Vagina (tissue), 2 donors: ENCODE data around the gene PRDM15. TPM values are rescaled to one million over a fixed set of nuclear protein-coding genes. Genes with fewer than 3 reads are reported as not detected.
A peak's percentile ranks its signal among the peaks of the same experiment; 100 is the strongest.

Source experiments
- DNase-seq, 2 donors: peaks; one replicate each; pipeline ENCODE4 v3.0.0-alpha.2; 2017; ENCODE audit errors: extremely low spot score in 2 of 2
- H3K27ac ChIP-seq: fragments of 200-600 bp; sonication (generic); one replicate; pipeline ENCODE4 v1.5.1; 2019
- H3K27me3 ChIP-seq: fragments of 200-600 bp; sonication (generic); one replicate; pipeline ENCODE4 v1.5.1; 2019
- H3K36me3 ChIP-seq, 2 donors: fragments of 200-600 bp; sonication (generic); one replicate each; pipeline ENCODE4 v1.5.1; 2017 to 2019
- H3K4me1 ChIP-seq: fragments of 200-600 bp; sonication (generic); one replicate; pipeline ENCODE4 v1.5.1; 2019
- H3K4me3 ChIP-seq, 2 donors: fragments of 200-600 bp; sonication (generic); 1 replicate in 1 of 2; 2 replicates in 1 of 2; pipeline ENCODE4 v1.5.1; 2016 to 2019
- H3K9me3 ChIP-seq: fragments of 200-600 bp; sonication (generic); one replicate; pipeline ENCODE4 v1.5.1; 2019
- POLR2A ChIP-seq, 2 donors: fragments of 450-650 bp; IDR thresholded peaks; one replicate each; pipeline ENCODE4 v1.6.1; 2017; ENCODE audit warnings: antibody characterized with exemption in 2 of 2, mild to moderate bottlenecking in 2 of 2, moderate library complexity in 2 of 2
- POLR2AphosphoS5 ChIP-seq, 2 donors: sonication (generic); formaldehyde crosslinking; IDR thresholded peaks; one replicate each; pipeline ENCODE4 v1.9.0; 2017; ENCODE audit warnings: antibody characterized with exemption in 2 of 2, mild to moderate bottlenecking in 2 of 2, low read depth in 1 of 2; ENCODE audit not compliant: insufficient read depth in 1 of 2
- intact Hi-C: fragments of 100-400 bp; cut with DNase I; formaldehyde crosslinking; loops from one replicate; pipeline ENCODE4 v1.15.1; 2023
- total RNA-seq: library from RNA; depleted of rRNA; stranded (reverse); fragments of >200 nt; gene quantifications from one replicate; pipeline ENCODE4 v1.2.3, GENCODE V29; 2016
- TF ChIP-seq, protein P1 (sequence below), 3 experiments: fragments of 450-650 bp in 2 of 3; fragments of 200-600 bp in 1 of 3; sonication (generic) in 1 of 3; IDR thresholded peaks; one replicate each; pipeline ENCODE4 v1.5.1; 2017 to 2019; ENCODE audit warnings: antibody characterized with exemption in 3 of 3, mild to moderate bottlenecking in 2 of 3, moderate library complexity in 2 of 3

Gene PRDM15
- total RNA-seq, 1 donor from 2014 or later = 31.2 TPM

- Histone ChIP-seq H3K4me3 (peak within 1 kb of the TSS; percentile 33 to 59), H3K36me3 (no peaks in the 10 kb centered on the region), H3K27me3 (peaks cover 29% of the 10 kb centered on the region), H3K27ac (peak within 1 kb of the TSS; percentile 88), H3K9me3 (no peaks in the 10 kb centered on the region), H3K4me1 (peaks cover 39% of the 10 kb centered on the region)
- DNase-seq = no peak
- TF ChIP-seq POLR2A (IDR thresholded peaks at IDR 0.05) (peak in 1 of 2 donors; percentile 28), POLR2AphosphoS5 (IDR thresholded peaks at IDR 0.05; ENCODE audit: insufficient read depth in 1 of 2, low read depth in 1 of 2) (peak in 1 of 2 donors; percentile 71)
- TF ChIP-seq, protein P1, sequence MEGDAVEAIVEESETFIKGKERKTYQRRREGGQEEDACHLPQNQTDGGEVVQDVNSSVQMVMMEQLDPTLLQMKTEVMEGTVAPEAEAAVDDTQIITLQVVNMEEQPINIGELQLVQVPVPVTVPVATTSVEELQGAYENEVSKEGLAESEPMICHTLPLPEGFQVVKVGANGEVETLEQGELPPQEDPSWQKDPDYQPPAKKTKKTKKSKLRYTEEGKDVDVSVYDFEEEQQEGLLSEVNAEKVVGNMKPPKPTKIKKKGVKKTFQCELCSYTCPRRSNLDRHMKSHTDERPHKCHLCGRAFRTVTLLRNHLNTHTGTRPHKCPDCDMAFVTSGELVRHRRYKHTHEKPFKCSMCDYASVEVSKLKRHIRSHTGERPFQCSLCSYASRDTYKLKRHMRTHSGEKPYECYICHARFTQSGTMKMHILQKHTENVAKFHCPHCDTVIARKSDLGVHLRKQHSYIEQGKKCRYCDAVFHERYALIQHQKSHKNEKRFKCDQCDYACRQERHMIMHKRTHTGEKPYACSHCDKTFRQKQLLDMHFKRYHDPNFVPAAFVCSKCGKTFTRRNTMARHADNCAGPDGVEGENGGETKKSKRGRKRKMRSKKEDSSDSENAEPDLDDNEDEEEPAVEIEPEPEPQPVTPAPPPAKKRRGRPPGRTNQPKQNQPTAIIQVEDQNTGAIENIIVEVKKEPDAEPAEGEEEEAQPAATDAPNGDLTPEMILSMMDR (IDR thresholded peaks at IDR 0.05) = no peak
- intact Hi-C loops = no loop called here
These were observed 112.1 kb downstream of the PRDM15 start, which contains the start of gene RIPK4 for GRCh38 chr21:41766883-41767605. Gene RIPK4, minus strand, starts transcription at chr21:41767052. Its CDS starts 11 bp downstream, at chr21:41767041.

GRCh38 chr21:41765973-41766882 is 112.9 kb downstream of the PRDM15 start:
- TF ChIP-seq POLR2AphosphoS5 (IDR thresholded peaks at IDR 0.05; ENCODE audit: insufficient read depth in 1 of 2, low read depth in 1 of 2) = no peak
- TF ChIP-seq, protein P1 (IDR thresholded peaks at IDR 0.05) = no peak
- no peak for TF ChIP-seq POLR2A (IDR thresholded peaks at IDR 0.05)
- Histone ChIP-seq H3K4me3 (peak overlapping the region; percentile 33 to 59), H3K9me3 (no peaks in the 10 kb centered on the region), H3K36me3 (no peaks in the 10 kb centered on the region), H3K27me3 (peaks cover 29% of the 10 kb centered on the region), H3K4me1 (peaks cover 47% of the 10 kb centered on the region), H3K27ac (peak overlapping the region; percentile 88)
- intact Hi-C loops = no loop called here
- DNase-seq = no peak

- H3K4me3 ChIP-seq = peak overlapping the region; percentile 33 to 59
- H3K9me3 ChIP-seq = no peaks in the 10 kb centered on the region
- no peak for DNase-seq
- no peak for TF ChIP-seq POLR2AphosphoS5 (IDR thresholded peaks at IDR 0.05; ENCODE audit: insufficient read depth in 1 of 2, low read depth in 1 of 2)
- no peak for TF ChIP-seq POLR2A (IDR thresholded peaks at IDR 0.05)
- TF ChIP-seq, protein P1 (IDR thresholded peaks at IDR 0.05) = no peak
- H3K4me1 ChIP-seq = peaks cover 52% of the 10 kb centered on the region
- H3K27ac ChIP-seq = peak overlapping the region; percentile 88
- peaks cover 29% of the 10 kb centered on the region for H3K27me3 ChIP-seq
- intact Hi-C loops = no loop called here
- no peaks in the 10 kb centered on the region for H3K36me3 ChIP-seq
These were observed 113.7 kb downstream of the PRDM15 start for GRCh38 chr21:41765420-41765821.

GRCh38 chr21:41764558-41765419 is 114.4 kb downstream of the PRDM15 start:
- H3K36me3 ChIP-seq = no peaks in the 10 kb centered on the region
- H3K27me3 ChIP-seq = peaks cover 29% of the 10 kb centered on the region
- intact Hi-C loops = no loop called here
- TF ChIP-seq POLR2AphosphoS5 (IDR thresholded peaks at IDR 0.05; ENCODE audit: insufficient read depth in 1 of 2, low read depth in 1 of 2) (peak in 1 of 2 donors; percentile 42), POLR2A (IDR thresholded peaks at IDR 0.05) (no peak)
- peak overlapping the region; percentile 88 for H3K27ac ChIP-seq
- H3K4me1 ChIP-seq = peaks cover 52% of the 10 kb centered on the region
- no peak for DNase-seq
- no peaks in the 10 kb centered on the region for H3K9me3 ChIP-seq
- peak overlapping the region in 1 of 2 donors; percentile 59 for H3K4me3 ChIP-seq
